ENCODE data around the gene APC2.

DNA sequence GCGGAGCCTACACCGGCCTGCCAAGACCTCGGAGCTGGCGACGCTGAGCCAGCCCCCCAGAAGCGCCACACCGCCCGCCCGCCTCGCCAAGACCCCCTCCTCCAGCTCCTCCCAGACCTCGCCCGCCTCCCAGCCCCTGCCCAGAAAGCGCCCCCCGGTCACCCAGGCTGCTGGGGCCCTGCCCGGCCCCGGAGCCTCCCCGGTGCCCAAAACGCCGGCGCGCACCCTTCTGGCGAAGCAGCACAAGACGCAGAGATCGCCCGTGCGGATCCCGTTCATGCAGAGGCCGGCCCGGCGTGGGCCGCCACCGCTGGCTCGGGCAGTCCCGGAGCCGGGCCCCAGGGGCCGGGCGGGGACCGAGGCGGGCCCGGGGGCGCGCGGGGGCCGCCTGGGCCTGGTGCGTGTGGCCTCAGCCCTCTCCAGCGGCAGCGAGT lies 18.9 kb downstream of the APC2 start:
- TF ChIP-seq, protein P1, sequence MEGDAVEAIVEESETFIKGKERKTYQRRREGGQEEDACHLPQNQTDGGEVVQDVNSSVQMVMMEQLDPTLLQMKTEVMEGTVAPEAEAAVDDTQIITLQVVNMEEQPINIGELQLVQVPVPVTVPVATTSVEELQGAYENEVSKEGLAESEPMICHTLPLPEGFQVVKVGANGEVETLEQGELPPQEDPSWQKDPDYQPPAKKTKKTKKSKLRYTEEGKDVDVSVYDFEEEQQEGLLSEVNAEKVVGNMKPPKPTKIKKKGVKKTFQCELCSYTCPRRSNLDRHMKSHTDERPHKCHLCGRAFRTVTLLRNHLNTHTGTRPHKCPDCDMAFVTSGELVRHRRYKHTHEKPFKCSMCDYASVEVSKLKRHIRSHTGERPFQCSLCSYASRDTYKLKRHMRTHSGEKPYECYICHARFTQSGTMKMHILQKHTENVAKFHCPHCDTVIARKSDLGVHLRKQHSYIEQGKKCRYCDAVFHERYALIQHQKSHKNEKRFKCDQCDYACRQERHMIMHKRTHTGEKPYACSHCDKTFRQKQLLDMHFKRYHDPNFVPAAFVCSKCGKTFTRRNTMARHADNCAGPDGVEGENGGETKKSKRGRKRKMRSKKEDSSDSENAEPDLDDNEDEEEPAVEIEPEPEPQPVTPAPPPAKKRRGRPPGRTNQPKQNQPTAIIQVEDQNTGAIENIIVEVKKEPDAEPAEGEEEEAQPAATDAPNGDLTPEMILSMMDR (IDR thresholded peaks at IDR 0.05; ENCODE audit: low read depth, low read length, poor library complexity, severe bottlenecking), result no peak
- peak; percentile 78; the same call in 1 of the 2 replicates for TF ChIP-seq EZH2phosphoT487 (IDR thresholded peaks at IDR 0.05; ENCODE audit: borderline replicate concordance, low read length)

Measured in DOHH2 (cell line).